Activated CD8-positive, alpha-beta memory T cell treated with anti-CD3 and anti-CD28 coated beads for 24 hours (primary cell): ENCODE data around the gene CDKN2A.
"Not testable (repeated sequence)": the region's sequence is repeated elsewhere in the genome, so short reads cannot be mapped to it uniquely, and the experiment has no call there.

Source experiments
- DNase-seq: peaks from one replicate; pipeline ENCODE4 v3.0.0-alpha.2; 2020

CDKN2A gene

GRCh38 chr9:21982391-21982790, 11.8 kb downstream of the CDKN2A start:
- DNase-seq, result no peak

GRCh38 chr9:21976334-21976875, 17.8 kb downstream of the CDKN2A start:
- no peak for DNase-seq

- DNase-seq, result peak; percentile 73
These were observed 19.3 kb downstream of the CDKN2A start for GRCh38 chr9:21974722-21975409.

GRCh38 chr9:21974343-21974721, 19.9 kb downstream of the CDKN2A start:
- DNase-seq, result no peak

GRCh38 chr9:21972361-21972760, 21.8 kb downstream of the CDKN2A start:
- DNase-seq, result no peak

- DNase-seq, result no peak
These were observed 23.2 kb downstream of the CDKN2A start for GRCh38 chr9:21970800-21971640.

GRCh38 chr9:21969951-21970799, 24.0 kb downstream of the CDKN2A start:
- no peak for DNase-seq

GRCh38 chr9:21969011-21969940, 24.9 kb downstream of the CDKN2A start:
- no peak for DNase-seq

GRCh38 chr9:21968331-21969010, 25.7 kb downstream of the CDKN2A start:
- no peak for DNase-seq

- no peak for DNase-seq
These were observed 26.5 kb downstream of the CDKN2A start for GRCh38 chr9:21967702-21968101.

GRCh38 chr9:21967169-21967568, 27.0 kb downstream of the CDKN2A start:
- DNase-seq, result no peak

- DNase-seq, result no peak
These were observed 27.9 kb downstream of the CDKN2A start for GRCh38 chr9:21966140-21966851.

GRCh38 chr9:21965401-21965951, 28.7 kb downstream of the CDKN2A start:
- peak; percentile 66 for DNase-seq

- DNase-seq, result peak; percentile 72
These were observed 29.2 kb downstream of the CDKN2A start for GRCh38 chr9:21964925-21965385.

- DNase-seq, result no peak
These were observed 32.6 kb downstream of the CDKN2A start for GRCh38 chr9:21961569-21961968.

- not testable (repeated sequence) for DNase-seq
These were observed 34.9 kb downstream of the CDKN2A start for GRCh38 chr9:21959268-21959667.

- DNase-seq, result no peak
These were observed 35.4 kb downstream of the CDKN2A start for GRCh38 chr9:21958833-21959232.

GRCh38 chr9:21945606-21946005, 48.6 kb downstream of the CDKN2A start:
- DNase-seq, result no peak

- DNase-seq, result no peak
These were observed 50.7 kb downstream of the CDKN2A start for GRCh38 chr9:21943464-21943863.

- DNase-seq, result no peak
These were observed 52.7 kb downstream of the CDKN2A start for GRCh38 chr9:21941337-21941995.
